HG03064 (cell line): ENCODE measurements around the gene USP31.

Experiments used
- ATAC-seq: cut with Tn5 transposase; IDR thresholded peaks from one replicate; pipeline ENCODE4 v1.9.1; 2021; ENCODE audit warnings: low read depth; ENCODE audit not compliant: unreplicated experiment

Gene USP31, protein sequence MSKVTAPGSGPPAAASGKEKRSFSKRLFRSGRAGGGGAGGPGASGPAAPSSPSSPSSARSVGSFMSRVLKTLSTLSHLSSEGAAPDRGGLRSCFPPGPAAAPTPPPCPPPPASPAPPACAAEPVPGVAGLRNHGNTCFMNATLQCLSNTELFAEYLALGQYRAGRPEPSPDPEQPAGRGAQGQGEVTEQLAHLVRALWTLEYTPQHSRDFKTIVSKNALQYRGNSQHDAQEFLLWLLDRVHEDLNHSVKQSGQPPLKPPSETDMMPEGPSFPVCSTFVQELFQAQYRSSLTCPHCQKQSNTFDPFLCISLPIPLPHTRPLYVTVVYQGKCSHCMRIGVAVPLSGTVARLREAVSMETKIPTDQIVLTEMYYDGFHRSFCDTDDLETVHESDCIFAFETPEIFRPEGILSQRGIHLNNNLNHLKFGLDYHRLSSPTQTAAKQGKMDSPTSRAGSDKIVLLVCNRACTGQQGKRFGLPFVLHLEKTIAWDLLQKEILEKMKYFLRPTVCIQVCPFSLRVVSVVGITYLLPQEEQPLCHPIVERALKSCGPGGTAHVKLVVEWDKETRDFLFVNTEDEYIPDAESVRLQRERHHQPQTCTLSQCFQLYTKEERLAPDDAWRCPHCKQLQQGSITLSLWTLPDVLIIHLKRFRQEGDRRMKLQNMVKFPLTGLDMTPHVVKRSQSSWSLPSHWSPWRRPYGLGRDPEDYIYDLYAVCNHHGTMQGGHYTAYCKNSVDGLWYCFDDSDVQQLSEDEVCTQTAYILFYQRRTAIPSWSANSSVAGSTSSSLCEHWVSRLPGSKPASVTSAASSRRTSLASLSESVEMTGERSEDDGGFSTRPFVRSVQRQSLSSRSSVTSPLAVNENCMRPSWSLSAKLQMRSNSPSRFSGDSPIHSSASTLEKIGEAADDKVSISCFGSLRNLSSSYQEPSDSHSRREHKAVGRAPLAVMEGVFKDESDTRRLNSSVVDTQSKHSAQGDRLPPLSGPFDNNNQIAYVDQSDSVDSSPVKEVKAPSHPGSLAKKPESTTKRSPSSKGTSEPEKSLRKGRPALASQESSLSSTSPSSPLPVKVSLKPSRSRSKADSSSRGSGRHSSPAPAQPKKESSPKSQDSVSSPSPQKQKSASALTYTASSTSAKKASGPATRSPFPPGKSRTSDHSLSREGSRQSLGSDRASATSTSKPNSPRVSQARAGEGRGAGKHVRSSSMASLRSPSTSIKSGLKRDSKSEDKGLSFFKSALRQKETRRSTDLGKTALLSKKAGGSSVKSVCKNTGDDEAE (N-terminal part only)

GRCh38 chr16:23149267-23149992, at the start of gene USP31:
Gene USP31 (minus strand): TSS chr16:23149452. CDS start chr16:23149270, 182 bp downstream.
- ATAC-seq, result peak; percentile 90

- ATAC-seq, result no peak
Observed at GRCh38 chr16:23196539-23196938, 47.3 kb upstream of the USP31 start.

DNA sequence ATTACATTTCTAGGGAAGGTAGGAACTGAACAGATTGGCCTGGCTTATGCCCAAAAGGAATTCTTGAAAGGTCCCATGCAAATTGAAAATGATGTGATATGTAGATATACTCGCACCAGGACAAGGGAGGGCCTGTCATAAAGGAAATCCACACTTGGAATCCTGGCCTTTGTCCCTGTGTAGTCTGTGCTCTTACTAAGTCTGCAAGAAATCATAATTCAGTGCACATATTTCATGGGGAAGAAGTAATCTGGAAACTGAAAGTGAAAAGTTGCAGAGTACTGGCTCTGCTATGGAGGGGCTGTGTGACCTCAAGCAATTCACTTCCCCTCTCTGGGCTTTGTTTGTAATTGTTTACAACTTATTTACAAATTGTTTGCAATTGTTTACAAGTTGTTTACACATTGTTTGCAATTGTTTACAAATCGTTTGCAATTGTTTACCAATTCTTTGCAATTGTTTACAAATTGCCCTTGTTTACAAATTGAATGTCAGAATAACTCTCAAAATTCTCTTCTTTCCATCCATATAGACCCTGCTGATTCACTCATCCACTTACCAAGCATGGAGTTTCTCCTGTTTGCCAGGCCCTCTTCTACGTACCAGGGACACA, 46.2 kb upstream of the USP31 start:
- no peak for ATAC-seq

DNA sequence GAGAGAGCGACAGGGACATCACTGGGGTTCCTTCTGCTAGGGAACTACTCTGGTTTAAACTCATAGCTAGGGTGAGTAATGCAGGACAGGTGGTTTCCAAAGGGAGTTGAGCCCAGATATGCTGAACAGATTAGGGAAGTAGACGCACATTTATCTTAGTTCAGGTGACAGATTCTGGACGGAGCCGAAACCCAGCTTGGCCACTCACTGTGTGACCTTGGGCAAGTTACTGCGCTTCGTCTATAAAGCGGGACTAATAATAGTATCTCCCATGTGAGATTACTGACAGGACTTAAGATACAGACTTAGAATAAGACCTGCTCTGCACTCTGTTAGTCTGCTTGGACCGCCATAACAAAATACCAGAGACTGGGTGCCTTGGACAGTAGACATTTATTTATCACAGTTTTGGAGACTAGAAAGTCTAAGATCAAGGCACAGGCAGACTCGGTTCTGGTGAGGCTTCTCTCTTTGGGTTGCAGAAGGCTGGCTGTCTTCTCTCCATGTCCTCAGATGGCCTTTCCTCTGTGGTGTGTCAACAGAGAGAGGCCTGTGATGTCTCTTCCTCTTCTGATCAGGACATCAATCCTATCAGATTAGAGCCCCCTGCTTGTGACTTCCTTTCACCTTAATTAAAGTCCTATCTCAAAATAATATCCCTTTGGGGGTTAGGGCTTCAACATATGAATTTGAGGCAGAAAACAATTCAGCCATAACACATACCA, 45.4 kb upstream of the USP31 start:
- ATAC-seq, result no peak

GRCh38 chr16:23188911-23189310, 39.7 kb upstream of the USP31 start:
- ATAC-seq, result no peak

DNA sequence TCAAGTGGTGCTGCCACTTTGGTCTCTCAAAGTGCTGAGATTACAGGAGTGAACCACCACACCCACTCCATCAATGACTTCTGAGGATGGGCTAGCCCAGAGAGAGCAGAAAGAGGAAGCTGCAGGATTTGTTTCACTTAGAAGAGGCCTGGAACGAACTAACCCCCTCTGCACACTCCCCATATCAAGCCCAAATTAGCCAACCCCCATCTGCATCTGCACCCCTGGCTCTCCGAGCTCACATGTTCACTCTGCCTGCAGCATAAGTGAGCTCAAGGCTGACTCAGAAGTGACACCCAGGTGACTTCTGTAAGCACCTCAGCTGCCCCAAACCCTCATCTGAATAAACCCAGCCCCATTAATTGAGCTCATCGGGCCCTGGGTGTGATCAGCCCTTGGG, 38.1 kb upstream of the USP31 start:
- no peak for ATAC-seq

GRCh38 chr16:23186171-23186570, 36.9 kb upstream of the USP31 start:
- ATAC-seq, result no peak

GRCh38 chr16:23185656-23186055, 36.4 kb upstream of the USP31 start:
- ATAC-seq, result no peak

DNA sequence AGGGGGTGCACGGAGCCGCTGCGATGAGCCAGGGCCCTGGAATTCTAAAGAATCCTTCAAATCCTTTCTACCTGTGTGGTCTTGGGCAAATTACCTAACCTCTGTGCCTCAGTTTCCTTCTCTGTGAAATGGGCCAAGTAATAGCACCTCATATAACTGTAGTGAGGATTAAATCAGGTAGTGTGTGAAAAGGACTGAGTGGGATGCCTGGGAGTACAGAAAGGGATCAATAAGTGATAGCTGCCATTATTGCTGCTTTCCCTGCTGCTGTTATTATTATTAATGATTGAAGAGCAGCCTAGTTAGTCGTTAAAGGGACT, 34.3 kb upstream of the USP31 start:
- ATAC-seq, result no peak

DNA sequence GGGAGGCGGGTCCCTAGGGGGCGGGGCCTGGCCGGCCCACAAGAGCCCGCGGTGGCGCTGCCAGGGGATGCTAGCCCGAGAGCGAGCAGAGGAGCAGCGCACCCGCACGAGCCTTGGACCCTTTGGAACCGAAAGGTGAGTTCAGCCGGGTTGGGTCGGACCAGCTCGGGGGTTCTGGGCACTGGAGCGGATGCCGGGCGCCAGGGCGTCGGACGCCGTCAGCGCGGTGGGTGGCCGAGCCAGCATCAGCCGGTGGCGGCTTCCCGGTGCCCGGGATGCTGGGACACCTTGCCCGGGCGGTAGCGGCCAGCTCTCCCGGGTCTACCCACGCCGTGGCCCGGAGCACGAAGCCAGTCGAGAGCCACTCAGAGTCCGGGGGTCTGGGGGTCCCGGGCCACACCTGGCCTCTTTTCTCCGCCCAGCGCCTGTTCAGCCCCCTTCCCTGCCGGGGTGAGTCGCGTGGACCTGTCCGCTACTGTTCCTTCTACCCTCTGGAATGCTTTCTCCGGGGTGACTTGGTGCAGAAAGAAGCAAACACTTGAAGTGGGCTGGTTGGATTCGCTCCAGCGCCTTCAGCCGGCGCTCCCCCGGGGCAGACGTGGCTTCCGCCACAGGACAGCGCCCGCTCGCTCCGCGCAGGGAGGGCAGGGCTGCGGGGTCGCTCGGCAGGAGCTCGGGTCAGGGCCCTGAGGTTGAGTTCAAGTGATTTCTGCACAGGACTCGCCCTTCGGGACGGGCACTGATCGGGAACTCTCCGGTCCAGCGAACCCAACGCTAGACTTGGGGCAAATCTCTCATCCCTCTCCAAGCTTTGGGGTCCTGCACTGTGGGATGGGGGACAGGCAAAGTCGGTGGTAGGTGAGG, 33.7 kb upstream of the USP31 start, which contains the start of gene SCNN1G:
Gene SCNN1G (plus strand): TSS at position 67 of the 864 bp plus-strand sequence. CDS start 3,527 bp downstream, outside the sequence.
- no peak for ATAC-seq

- ATAC-seq, result peak; percentile 80
Observed at GRCh38 chr16:23182206-23182678, 33.0 kb upstream of the USP31 start.

DNA sequence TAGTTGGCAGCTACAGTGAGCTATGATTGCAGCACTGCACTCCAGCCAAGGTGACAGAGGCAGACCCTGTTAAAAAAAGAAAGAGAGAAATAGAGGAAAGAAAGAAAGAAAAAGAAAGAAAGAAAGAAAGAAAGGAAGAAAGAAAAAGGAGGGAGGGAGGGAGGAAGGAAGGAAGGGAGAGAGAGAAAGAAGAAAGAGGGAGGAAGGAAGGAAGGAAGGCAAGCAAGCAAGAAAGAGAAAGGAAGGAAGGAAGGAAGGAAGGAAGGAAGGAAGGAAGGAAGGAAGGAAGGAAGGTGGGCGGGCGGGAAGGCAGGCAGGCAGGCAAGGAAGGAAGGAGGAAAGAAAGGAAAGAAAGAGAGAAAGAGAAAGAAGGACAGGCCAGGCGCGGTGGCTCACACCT, 32.3 kb upstream of the USP31 start:
- no peak for ATAC-seq

- no peak for ATAC-seq
Observed at GRCh38 chr16:23175651-23176050, 26.4 kb upstream of the USP31 start.

- no peak for ATAC-seq
Observed at GRCh38 chr16:23174622-23175021, 25.4 kb upstream of the USP31 start.

GRCh38 chr16:23172994-23173393, 23.7 kb upstream of the USP31 start:
- ATAC-seq, result no peak

DNA sequence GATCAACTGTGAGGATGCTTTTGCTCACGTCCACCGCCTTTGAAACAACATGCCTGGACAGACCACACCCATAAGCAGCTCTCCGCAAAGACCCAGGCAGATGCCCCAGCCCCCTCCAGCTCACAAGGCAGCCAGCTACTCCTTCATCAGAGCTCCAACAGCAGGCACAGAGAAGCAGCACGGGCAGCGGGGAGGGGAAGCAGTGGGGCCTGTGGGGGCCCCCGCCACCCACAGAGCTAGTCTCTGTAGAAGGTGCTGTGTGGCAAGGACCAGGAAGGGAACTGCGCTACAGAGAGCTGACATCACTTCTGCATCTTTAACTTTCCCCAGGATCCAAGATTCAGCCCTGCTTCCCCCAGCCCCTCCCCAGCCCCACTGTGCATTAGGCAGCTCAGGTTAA, 23.3 kb upstream of the USP31 start:
- ATAC-seq, result no peak

GRCh38 chr16:23164736-23165135, 15.5 kb upstream of the USP31 start:
- ATAC-seq, result no peak

GRCh38 chr16:23163921-23164320, 14.7 kb upstream of the USP31 start:
- no peak for ATAC-seq
